ENCODE results near the gene CETN3. TPM values are rescaled to one million over a fixed set of nuclear protein-coding genes. Genes with fewer than 3 reads are reported as not detected.

The CETN3 gene
- total RNA-seq, 4 donors from 2014 or later = 6.9 to 29.8 (median 12.0) TPM

- H3K4me3 ChIP-seq = no peak overlapping the region
- TF ChIP-seq POLR2A (IDR thresholded peaks at IDR 0.05) (no peak), CTCF (IDR thresholded peaks at IDR 0.05) (no peak)
- DNase-seq = no peak
- no peak overlapping the region for H3K27ac ChIP-seq
- WGBS, 2 donors = 81 to 88% methylated on average over 3 of the region's 3 CpGs
- intact Hi-C loops (cut with DNase I) = no loop called here
- H3K9me3 ChIP-seq = peaks cover 0 to 5% (median 0%) of the 10 kb centered on the region in 3 donors
- no peaks in the 10 kb centered on the region for H3K4me1 ChIP-seq
- H3K27me3 ChIP-seq = no peaks in the 10 kb centered on the region
- no peaks in the 10 kb centered on the region for H3K36me3 ChIP-seq
Observed at GRCh38 chr5:90368454-90369246, 40.9 kb downstream of the CETN3 start.

GRCh38 chr5:90367879-90368278, 41.7 kb downstream of the CETN3 start:
- Histone ChIP-seq H3K27ac (no peak overlapping the region), H3K36me3 (no peaks in the 10 kb centered on the region), H3K4me1 (no peaks in the 10 kb centered on the region), H3K9me3 (peaks cover 0 to 5% (median 0%) of the 10 kb centered on the region in 3 donors), H3K4me3 (no peak overlapping the region), H3K27me3 (no peaks in the 10 kb centered on the region)
- intact Hi-C loops (cut with DNase I) = no loop called here
- WGBS, 2 donors = 70 to 81% methylated on average over 1 of the region's 1 CpG
- TF ChIP-seq POLR2A (IDR thresholded peaks at IDR 0.05) (no peak), CTCF (IDR thresholded peaks at IDR 0.05) (no peak)
- no peak for DNase-seq

- Histone ChIP-seq H3K4me1 (no peaks in the 10 kb centered on the region), H3K4me3 (no peak overlapping the region), H3K36me3 (no peaks in the 10 kb centered on the region), H3K27me3 (no peaks in the 10 kb centered on the region), H3K9me3 (peaks cover 0 to 5% (median 0%) of the 10 kb centered on the region in 3 donors), H3K27ac (no peak overlapping the region)
- intact Hi-C loops (cut with DNase I) = no loop called here
- TF ChIP-seq CTCF (IDR thresholded peaks at IDR 0.05) = no peak
- TF ChIP-seq POLR2A (IDR thresholded peaks at IDR 0.05) = no peak
- DNase-seq = no peak
- 19 to 23% methylated on average over 3 of the region's 3 CpGs for WGBS, 2 donors
Observed at GRCh38 chr5:90366948-90367347, 42.6 kb downstream of the CETN3 start.

- Histone ChIP-seq H3K4me3 (no peak overlapping the region), H3K36me3 (no peaks in the 10 kb centered on the region), H3K9me3 (no peaks in the 10 kb centered on the region), H3K27ac (no peak overlapping the region), H3K4me1 (no peaks in the 10 kb centered on the region), H3K27me3 (no peaks in the 10 kb centered on the region)
- no peak for DNase-seq
- intact Hi-C loops (cut with DNase I) = no loop called here
- TF ChIP-seq CTCF (IDR thresholded peaks at IDR 0.05) (no peak), POLR2A (IDR thresholded peaks at IDR 0.05) (no peak)
Observed at GRCh38 chr5:90365328-90365727, 44.2 kb downstream of the CETN3 start.

GRCh38 chr5:90359073-90359920, 50.3 kb downstream of the CETN3 start:
- H3K27ac ChIP-seq = no peak overlapping the region
- no peaks in the 10 kb centered on the region for H3K36me3 ChIP-seq
- no peak overlapping the region for H3K4me3 ChIP-seq
- H3K9me3 ChIP-seq = no peaks in the 10 kb centered on the region
- 68 to 74% methylated on average over 7 of the region's 7 CpGs for WGBS, 2 donors
- no peaks in the 10 kb centered on the region for H3K4me1 ChIP-seq
- intact Hi-C loops (cut with DNase I) = no loop called here
- no peak for DNase-seq
- H3K27me3 ChIP-seq = no peaks in the 10 kb centered on the region
- TF ChIP-seq CTCF (IDR thresholded peaks at IDR 0.05) (no peak), POLR2A (IDR thresholded peaks at IDR 0.05) (no peak)

Measured in esophagus squamous epithelium (tissue), 5 donors.